ENCODE measurements around the gene DCAF7.

- TF ChIP-seq, protein P1, sequence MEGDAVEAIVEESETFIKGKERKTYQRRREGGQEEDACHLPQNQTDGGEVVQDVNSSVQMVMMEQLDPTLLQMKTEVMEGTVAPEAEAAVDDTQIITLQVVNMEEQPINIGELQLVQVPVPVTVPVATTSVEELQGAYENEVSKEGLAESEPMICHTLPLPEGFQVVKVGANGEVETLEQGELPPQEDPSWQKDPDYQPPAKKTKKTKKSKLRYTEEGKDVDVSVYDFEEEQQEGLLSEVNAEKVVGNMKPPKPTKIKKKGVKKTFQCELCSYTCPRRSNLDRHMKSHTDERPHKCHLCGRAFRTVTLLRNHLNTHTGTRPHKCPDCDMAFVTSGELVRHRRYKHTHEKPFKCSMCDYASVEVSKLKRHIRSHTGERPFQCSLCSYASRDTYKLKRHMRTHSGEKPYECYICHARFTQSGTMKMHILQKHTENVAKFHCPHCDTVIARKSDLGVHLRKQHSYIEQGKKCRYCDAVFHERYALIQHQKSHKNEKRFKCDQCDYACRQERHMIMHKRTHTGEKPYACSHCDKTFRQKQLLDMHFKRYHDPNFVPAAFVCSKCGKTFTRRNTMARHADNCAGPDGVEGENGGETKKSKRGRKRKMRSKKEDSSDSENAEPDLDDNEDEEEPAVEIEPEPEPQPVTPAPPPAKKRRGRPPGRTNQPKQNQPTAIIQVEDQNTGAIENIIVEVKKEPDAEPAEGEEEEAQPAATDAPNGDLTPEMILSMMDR (IDR thresholded peaks at IDR 0.05 in 4 of 5, conservative IDR thresholded peaks at IDR 0.05 in 1 of 5) = no peak
- TF ChIP-seq POLR2A (IDR thresholded peaks at IDR 0.05) = no peak
Measured at GRCh38 chr17:63515426-63515825, 34.9 kb upstream of the DCAF7 start.

Data from gastrocnemius medialis (tissue), 4 donors.